ENCODE measurements around the gene JAKMIP1. TPM values are rescaled to one million over a fixed set of nuclear protein-coding genes. Genes with fewer than 3 reads are reported as not detected.
A peak's percentile ranks its signal among the peaks of the same experiment; 100 is the strongest.

Gene JAKMIP1
- total RNA-seq, 1 experiment from 2014 or later = not detected

DNA sequence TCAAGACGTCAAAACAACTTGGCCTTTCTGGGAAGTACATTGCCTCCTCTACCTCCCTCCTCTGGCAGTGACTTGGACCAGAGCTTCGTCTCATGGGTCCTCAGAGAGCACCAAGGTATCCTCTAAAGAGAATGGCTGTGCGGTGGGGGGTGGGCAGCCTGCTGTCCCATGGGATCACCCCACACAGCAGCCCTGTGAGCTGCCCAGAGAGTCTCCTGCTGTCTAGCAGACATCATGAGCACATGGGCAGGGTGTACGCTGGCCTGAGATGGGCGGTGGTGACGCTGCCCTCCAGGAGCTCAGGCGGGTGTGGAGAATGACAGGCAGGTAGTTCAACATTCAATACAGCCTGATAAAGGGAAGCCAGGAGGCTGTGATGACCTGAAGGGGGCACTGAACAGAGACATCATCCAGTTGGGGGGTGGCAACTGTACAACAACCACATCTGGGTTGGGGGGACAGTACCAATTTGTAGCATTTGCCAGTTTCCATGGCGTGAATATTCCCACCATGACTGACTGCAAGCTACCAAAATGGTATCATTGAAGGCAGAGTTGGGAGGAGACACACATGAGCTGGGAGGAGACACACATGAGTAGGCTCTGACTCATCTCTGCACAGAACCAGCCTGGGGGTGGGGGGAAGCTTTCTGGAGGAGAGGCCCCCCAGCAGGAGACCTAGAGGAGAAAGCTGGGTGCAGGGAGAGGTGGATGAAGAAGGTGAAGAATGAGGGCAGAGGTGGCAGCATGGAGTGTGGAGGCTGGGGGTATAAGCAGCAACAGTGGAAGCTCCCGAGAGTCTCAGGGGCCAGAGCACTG, 218.0 kb downstream of the JAKMIP1 start:
- H3K9ac ChIP-seq (ENCODE audit: low read length) = no peak overlapping the region
- H3K4me3 ChIP-seq (replicated peaks in 1 of 2; ENCODE audit: low read depth in 1 of 2, low read length in 2 of 2) = no peak overlapping the region
- H3K9me3 ChIP-seq (ENCODE audit: control insufficient read depth in 1 of 2, insufficient read depth in 1 of 2, low read depth in 1 of 2, low read length in 2 of 2) = no peaks in the 10 kb centered on the region; a peak in 2 of 4 replicates
- intact Hi-C loops (cut with micrococcal nuclease) = no loop called here
- H3K79me2 ChIP-seq (ENCODE audit: insufficient read depth, low read length) = no peaks in the 10 kb centered on the region
- ChIA-PET RAD21 (ENCODE audit: low non-redundant PET in 1 of 2, low total read pairs in 2 of 2, uncharacterized antibody in 2 of 2, unreplicated experiment in 2 of 2) (no interaction called here), POLR2A (no interaction called here), CTCF (interaction anchor here (2.1 to 2.3 kb wide), 2 partner anchors 16 to 161 kb away, joined by 8 to 12 read pairs; no protein-coding TSS in a partner anchor)
- H3K4me1 ChIP-seq (ENCODE audit: control insufficient read depth in 1 of 2, insufficient read depth in 2 of 2, low read length in 2 of 2) = no peaks in the 10 kb centered on the region
- H3K27ac ChIP-seq (ENCODE audit: low read depth, low read length) = no peak overlapping the region
- BruUV-seq (replicated peaks) = no TSS peak
- peaks cover 24% of the 10 kb centered on the region for H3K27me3 ChIP-seq (ENCODE audit: insufficient read depth, low read length)
- no peaks in the 10 kb centered on the region for H3K36me3 ChIP-seq (ENCODE audit: control insufficient read depth in 1 of 2, insufficient read depth in 2 of 2, low read length in 2 of 2)
- TF ChIP-seq RAD21 (IDR thresholded peaks at IDR 0.05; ENCODE audit: low read depth) (no peak), EZH2 (IDR thresholded peaks at IDR 0.05) (no peak)
- no peak for DNase-seq (ENCODE audit: low read depth, low spot score)
- H3K9me2 ChIP-seq (ENCODE audit: insufficient read depth) = no peaks in the 10 kb centered on the region
- no peaks in the 10 kb centered on the region for H4K20me1 ChIP-seq (ENCODE audit: insufficient read depth)
- ATAC-seq = peak; percentile 31; the same call in 1 of the 2 replicates
- no peak overlapping the region for H3K4me2 ChIP-seq (ENCODE audit: low read length)
- no peak overlapping the region for H2AFZ ChIP-seq (ENCODE audit: low read depth, low read length, poor library complexity, severe bottlenecking)

DNA sequence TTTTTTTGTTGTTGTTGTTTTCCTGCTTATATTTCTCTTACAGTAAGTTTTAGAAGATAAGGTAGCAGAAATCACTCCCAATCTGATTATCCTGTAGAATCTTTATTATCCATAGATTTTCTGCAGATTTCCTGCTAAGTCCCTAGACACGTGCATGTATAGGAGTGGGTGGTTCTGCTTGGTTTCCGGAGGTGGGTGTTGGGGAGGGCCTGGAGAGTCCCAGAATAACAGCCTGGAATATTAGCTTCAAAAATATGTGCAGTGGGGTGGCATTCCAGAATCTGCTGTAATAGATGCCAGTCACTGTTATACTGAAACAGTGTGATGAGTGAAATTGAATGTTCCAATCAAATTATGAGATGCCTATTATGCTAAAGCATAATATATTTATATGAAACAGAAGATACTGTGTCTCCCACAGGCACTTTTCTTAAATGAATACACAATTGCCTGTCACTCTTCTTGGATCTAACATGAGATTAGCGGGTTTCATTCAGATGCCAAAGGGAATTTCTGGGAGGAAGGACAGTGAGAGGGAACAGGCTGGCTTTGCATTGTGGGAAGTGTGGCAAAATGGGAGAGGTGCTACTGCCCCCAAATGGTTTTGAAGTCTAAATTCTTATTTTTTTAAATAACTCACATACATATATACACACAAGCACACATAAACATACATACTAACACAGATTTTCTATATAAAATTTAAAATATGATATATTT, 219.8 kb downstream of the JAKMIP1 start:
- H3K4me3 ChIP-seq (replicated peaks in 1 of 2; ENCODE audit: low read depth in 1 of 2, low read length in 2 of 2) = no peak overlapping the region
- DNase-seq (ENCODE audit: low read depth, low spot score) (peak; percentile 7), ATAC-seq (peak; percentile 63)
- H3K4me1 ChIP-seq (ENCODE audit: control insufficient read depth in 1 of 2, insufficient read depth in 2 of 2, low read length in 2 of 2) = no peaks in the 10 kb centered on the region
- intact Hi-C loops (cut with micrococcal nuclease) = loop anchor here (1.0 kb wide), 1 partner anchor 159 kb away; no protein-coding TSS in a partner anchor
- no peak overlapping the region for H3K9ac ChIP-seq (ENCODE audit: low read length)
- CTCF ChIA-PET = interaction anchor here (0.7 to 2.5 kb wide), 11 partner anchors 9 to 176 kb away, joined by 3 to 18 read pairs (median 4); no protein-coding TSS in a partner anchor
- no TSS peak for BruUV-seq (replicated peaks)
- H3K9me2 ChIP-seq (ENCODE audit: insufficient read depth) = no peaks in the 10 kb centered on the region
- H3K27ac ChIP-seq (ENCODE audit: low read depth, low read length) = no peak overlapping the region
- H3K36me3 ChIP-seq (ENCODE audit: control insufficient read depth in 1 of 2, insufficient read depth in 2 of 2, low read length in 2 of 2) = no peaks in the 10 kb centered on the region
- RAD21 ChIA-PET (ENCODE audit: low non-redundant PET in 1 of 2, low total read pairs in 2 of 2, uncharacterized antibody in 2 of 2, unreplicated experiment in 2 of 2) = interaction anchor here (0.6 to 0.8 kb wide), 3 partner anchors 159 to 174 kb away, joined by 4 read pairs; no protein-coding TSS in a partner anchor
- H4K20me1 ChIP-seq (ENCODE audit: insufficient read depth) = no peaks in the 10 kb centered on the region
- peaks cover 33% of the 10 kb centered on the region for H3K27me3 ChIP-seq (ENCODE audit: insufficient read depth, low read length)
- POLR2A ChIA-PET = no interaction called here
- no peak overlapping the region for H3K4me2 ChIP-seq (ENCODE audit: low read length)
- H3K9me3 ChIP-seq (ENCODE audit: control insufficient read depth in 1 of 2, insufficient read depth in 1 of 2, low read depth in 1 of 2, low read length in 2 of 2) = no peaks in the 10 kb centered on the region; a peak in 2 of 4 replicates
- no peaks in the 10 kb centered on the region for H3K79me2 ChIP-seq (ENCODE audit: insufficient read depth, low read length)
- TF ChIP-seq RAD21 (IDR thresholded peaks at IDR 0.05; ENCODE audit: low read depth) (peak; percentile 21; the same call in 1 of the 2 replicates), ELF1 (IDR thresholded peaks at IDR 0.05; ENCODE audit: borderline replicate concordance, low read depth) (no peak)
- no peak overlapping the region for H2AFZ ChIP-seq (ENCODE audit: low read depth, low read length, poor library complexity, severe bottlenecking)
